Fibroblast of lung (primary cell): ENCODE results near the gene DCTN2. TPM values are rescaled to one million over a fixed set of nuclear protein-coding genes. Genes with fewer than 3 reads are reported as not detected.
"Not testable (repeated sequence)": the region's sequence is repeated elsewhere in the genome, so short reads cannot be mapped to it uniquely, and the experiment has no call there.

ENCODE experiments used
- DNase-seq, 2 donors: peaks; one replicate each; pipeline versions ENCODE4 v3.0.0 to v3.0.0-alpha.2; 2010; ENCODE audit warnings: low read depth in 2 of 2
- H2AFZ ChIP-seq: 2 replicates; pipeline ENCODE4 v1.5.1; 2012; ENCODE audit warnings: low read length, control low read depth, inconsistent platforms
- H3K27ac ChIP-seq: 2 replicates; pipeline ENCODE4 v1.5.1; 2011; ENCODE audit warnings: low read length, control low read depth; ENCODE audit not compliant: insufficient read depth
- H3K27me3 ChIP-seq: 2 replicates; pipeline ENCODE4 v1.5.1; 2011; ENCODE audit warnings: mild to moderate bottlenecking, low read length; ENCODE audit not compliant: control insufficient read depth, insufficient read depth
- H3K36me3 ChIP-seq: 2 replicates; pipeline ENCODE4 v1.5.1; 2011; ENCODE audit warnings: low read length; ENCODE audit not compliant: control insufficient read depth, insufficient read depth
- H3K4me1 ChIP-seq: 2 replicates; pipeline ENCODE4 v1.5.1; 2011; ENCODE audit warnings: low read length; ENCODE audit not compliant: control insufficient read depth, insufficient read depth; ENCODE audit errors: extremely low read depth
- H3K4me2 ChIP-seq: 2 replicates; pipeline ENCODE4 v1.5.1; 2011; ENCODE audit warnings: low read length, control low read depth; ENCODE audit not compliant: insufficient read depth; ENCODE audit errors: extremely low read depth
- H3K4me3 ChIP-seq, 4 experiments: fragments of 200-600 bp in 1 of 4; sonication (generic) in 1 of 4; replicated peaks in 1 of 4; 2 replicates each; pipeline ENCODE4 v1.5.1; 2011 to 2016; ENCODE audit warnings: low read length in 4 of 4, low read depth in 3 of 4, mild to moderate bottlenecking in 3 of 4, control low read depth in 2 of 4, inconsistent platforms in 1 of 4, mixed read lengths in 1 of 4; ENCODE audit not compliant: insufficient read depth in 1 of 4; ENCODE audit errors: control extremely low read depth in 1 of 4
- H3K79me2 ChIP-seq: 2 replicates; pipeline ENCODE4 v1.5.1; 2012; ENCODE audit warnings: mild to moderate bottlenecking, low read length, inconsistent platforms; ENCODE audit not compliant: control insufficient read depth, insufficient read depth
- H3K9ac ChIP-seq: 2 replicates; pipeline ENCODE4 v1.5.1; 2011; ENCODE audit warnings: mild to moderate bottlenecking, low read length, control low read depth; ENCODE audit not compliant: insufficient read depth
- H3K9me3 ChIP-seq: 2 replicates; pipeline ENCODE4 v1.5.1; 2012; ENCODE audit warnings: low read depth, low read length; ENCODE audit not compliant: control insufficient read depth, insufficient read depth
- H4K20me1 ChIP-seq: 2 replicates; pipeline ENCODE4 v1.5.1; 2011; ENCODE audit warnings: low read length; ENCODE audit not compliant: control insufficient read depth, insufficient read depth; ENCODE audit errors: extremely low read depth
- CTCF ChIP-seq, 2 donors: IDR thresholded peaks in 1 of 2; conservative IDR thresholded peaks in 1 of 2; 1 replicate in 1 of 2; 2 replicates in 1 of 2; pipeline ENCODE4 v1.5.1; 2011 to 2012; ENCODE audit warnings: low read length in 2 of 2, control low read depth in 1 of 2, inconsistent platforms in 1 of 2, low read depth in 1 of 2, mild to moderate bottlenecking in 1 of 2
- EZH2 ChIP-seq: IDR thresholded peaks from 2 replicates; pipeline ENCODE4 v1.5.1; 2012; ENCODE audit warnings: low read length, control low read depth, mild to moderate bottlenecking; ENCODE audit errors: missing control alignments
- polyA plus RNA-seq, 2 donors: library from polyadenylated mRNA; depleted of rRNA in 1 of 2; stranded (reverse) in 1 of 2; unstranded in 1 of 2; fragments of >200 nt; gene quantifications; 2 replicates each; pipeline ENCODE4 v1.2.1, GENCODE V29; 2011 to 2012; ENCODE audit warnings: missing spikeins in 1 of 2
- total RNA-seq: library from RNA; depleted of rRNA; stranded (reverse); fragments of >200 nt; gene quantifications from 2 replicates; pipeline ENCODE4 v1.2.1, GENCODE V29; 2014

Gene DCTN2
- total and polyA plus RNA-seq, 2 donors (not counting 1 experiment from before 2014, with no cell fraction given), result 101 to 211 TPM

GRCh38 chr12:57568838-57569237 is 21.8 kb upstream of the DCTN2 start:
- H3K79me2 ChIP-seq, result no peaks in the 10 kb centered on the region
- no peak overlapping the region for H2AFZ ChIP-seq
- H3K27me3 ChIP-seq, result no peaks in the 10 kb centered on the region
- no peak for DNase-seq
- H3K4me3 ChIP-seq, result no peak overlapping the region
- no peaks in the 10 kb centered on the region for H3K36me3 ChIP-seq
- no peaks in the 10 kb centered on the region for H3K9me3 ChIP-seq
- no peak overlapping the region for H3K27ac ChIP-seq
- no peak overlapping the region for H3K4me2 ChIP-seq
- TF ChIP-seq EZH2 (no peak), CTCF (conservative IDR thresholded peaks at IDR 0.05 in 1 of 2, IDR thresholded peaks at IDR 0.05 in 1 of 2; ENCODE audit: low read depth in 1 of 2, low read length in 2 of 2) (no peak)
- H3K9ac ChIP-seq, result no peak overlapping the region
- no peaks in the 10 kb centered on the region for H4K20me1 ChIP-seq
- no peaks in the 10 kb centered on the region for H3K4me1 ChIP-seq

- TF ChIP-seq EZH2, result no peak
- no peak for TF ChIP-seq CTCF (conservative IDR thresholded peaks at IDR 0.05 in 1 of 2, IDR thresholded peaks at IDR 0.05 in 1 of 2; ENCODE audit: low read depth in 1 of 2, low read length in 2 of 2)
- H3K4me3 ChIP-seq, result no peak overlapping the region
- DNase-seq, result no peak
- H3K9ac ChIP-seq, result no peak overlapping the region
- no peaks in the 10 kb centered on the region for H3K36me3 ChIP-seq
- H4K20me1 ChIP-seq, result no peaks in the 10 kb centered on the region
- H3K27me3 ChIP-seq, result no peaks in the 10 kb centered on the region
- no peak overlapping the region for H3K27ac ChIP-seq
- H3K4me1 ChIP-seq, result no peaks in the 10 kb centered on the region
- H3K79me2 ChIP-seq, result no peaks in the 10 kb centered on the region
- H3K4me2 ChIP-seq, result no peak overlapping the region
- H2AFZ ChIP-seq, result no peak overlapping the region
- H3K9me3 ChIP-seq, result no peaks in the 10 kb centered on the region
Measured at GRCh38 chr12:57564178-57564740, 17.3 kb upstream of the DCTN2 start.

- no peaks in the 10 kb centered on the region for H4K20me1 ChIP-seq
- no peaks in the 10 kb centered on the region for H3K79me2 ChIP-seq
- no peak overlapping the region for H3K27ac ChIP-seq
- TF ChIP-seq CTCF (conservative IDR thresholded peaks at IDR 0.05 in 1 of 2, IDR thresholded peaks at IDR 0.05 in 1 of 2; ENCODE audit: low read depth in 1 of 2, low read length in 2 of 2) (no peak), EZH2 (no peak)
- no peaks in the 10 kb centered on the region for H3K36me3 ChIP-seq
- H3K9ac ChIP-seq, result no peak overlapping the region
- H3K4me2 ChIP-seq, result no peak overlapping the region
- no peak for DNase-seq
- H3K27me3 ChIP-seq, result no peaks in the 10 kb centered on the region
- H3K4me1 ChIP-seq, result no peaks in the 10 kb centered on the region
- H2AFZ ChIP-seq, result no peak overlapping the region
- no peaks in the 10 kb centered on the region for H3K9me3 ChIP-seq
- no peak overlapping the region for H3K4me3 ChIP-seq
Measured at GRCh38 chr12:57563358-57563757, 16.4 kb upstream of the DCTN2 start.

- peak; percentile 18 to 23 for DNase-seq
- not testable (repeated sequence) for H3K79me2 ChIP-seq, H3K4me3 ChIP-seq, H3K27me3 ChIP-seq, H4K20me1 ChIP-seq, H3K36me3 ChIP-seq, H3K9me3 ChIP-seq, H3K4me1 ChIP-seq, H2AFZ ChIP-seq, H3K27ac ChIP-seq, H3K9ac ChIP-seq, H3K4me2 ChIP-seq
Measured at GRCh38 chr12:57561117-57561516, 14.1 kb upstream of the DCTN2 start.
